NB4 (cell line): Measurements from ENCODE around the gene EPB41L2.
"Not testable (repeated sequence)": the region's sequence is repeated elsewhere in the genome, so short reads cannot be mapped to it uniquely, and the experiment has no call there.

Source experiments
- DNase-seq: peaks from one replicate; pipeline ENCODE4 v3.0.0; 2010; ENCODE audit warnings: low read depth
- H3K4me3 ChIP-seq: one replicate; pipeline ENCODE4 v1.5.1; 2011; ENCODE audit warnings: mild to moderate bottlenecking, low read depth, low read length, moderate library complexity
- MYC ChIP-seq: IDR thresholded peaks from 2 replicates; pipeline ENCODE4 v1.6.1; 2011; ENCODE audit warnings: low read depth, low read length
- POLR2A ChIP-seq: IDR thresholded peaks from 2 replicates; pipeline ENCODE4 v1.6.1; 2011; ENCODE audit warnings: mild to moderate bottlenecking; ENCODE audit not compliant: insufficient read length; ENCODE audit errors: extremely low read depth
- TF ChIP-seq, protein P1 (sequence below): IDR thresholded peaks from 2 replicates; pipeline ENCODE4 v1.6.1; 2011; ENCODE audit warnings: low read depth, low read length
- TF ChIP-seq, protein P2 (sequence below): IDR thresholded peaks from one replicate; pipeline ENCODE4 v1.5.1; 2012; ENCODE audit warnings: low read depth, low read length

Gene EPB41L2

DNA sequence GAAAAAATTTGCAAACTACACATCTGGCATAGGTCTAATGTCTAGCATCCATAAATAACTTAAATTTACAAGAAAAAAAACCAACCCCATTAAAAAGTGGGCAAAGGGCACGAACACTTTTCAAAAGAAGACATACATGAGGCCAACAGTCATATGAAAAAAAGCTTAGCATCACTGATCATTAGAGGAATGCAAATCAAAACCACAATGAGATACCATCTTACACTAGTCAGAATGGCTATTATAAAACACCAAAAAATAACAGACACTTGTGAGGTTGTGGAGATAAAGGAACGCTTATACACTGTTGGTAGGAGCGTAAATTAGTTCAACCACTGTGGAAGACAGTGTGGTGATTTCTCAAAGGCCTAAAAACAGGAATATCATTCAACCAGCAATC is 33.7 kb upstream of the EPB41L2 start:
- DNase-seq: no peak
- no peak for TF ChIP-seq MYC
- TF ChIP-seq, protein P1, sequence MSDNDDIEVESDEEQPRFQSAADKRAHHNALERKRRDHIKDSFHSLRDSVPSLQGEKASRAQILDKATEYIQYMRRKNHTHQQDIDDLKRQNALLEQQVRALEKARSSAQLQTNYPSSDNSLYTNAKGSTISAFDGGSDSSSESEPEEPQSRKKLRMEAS: no peak
- TF ChIP-seq POLR2A: no peak
- TF ChIP-seq, protein P2, sequence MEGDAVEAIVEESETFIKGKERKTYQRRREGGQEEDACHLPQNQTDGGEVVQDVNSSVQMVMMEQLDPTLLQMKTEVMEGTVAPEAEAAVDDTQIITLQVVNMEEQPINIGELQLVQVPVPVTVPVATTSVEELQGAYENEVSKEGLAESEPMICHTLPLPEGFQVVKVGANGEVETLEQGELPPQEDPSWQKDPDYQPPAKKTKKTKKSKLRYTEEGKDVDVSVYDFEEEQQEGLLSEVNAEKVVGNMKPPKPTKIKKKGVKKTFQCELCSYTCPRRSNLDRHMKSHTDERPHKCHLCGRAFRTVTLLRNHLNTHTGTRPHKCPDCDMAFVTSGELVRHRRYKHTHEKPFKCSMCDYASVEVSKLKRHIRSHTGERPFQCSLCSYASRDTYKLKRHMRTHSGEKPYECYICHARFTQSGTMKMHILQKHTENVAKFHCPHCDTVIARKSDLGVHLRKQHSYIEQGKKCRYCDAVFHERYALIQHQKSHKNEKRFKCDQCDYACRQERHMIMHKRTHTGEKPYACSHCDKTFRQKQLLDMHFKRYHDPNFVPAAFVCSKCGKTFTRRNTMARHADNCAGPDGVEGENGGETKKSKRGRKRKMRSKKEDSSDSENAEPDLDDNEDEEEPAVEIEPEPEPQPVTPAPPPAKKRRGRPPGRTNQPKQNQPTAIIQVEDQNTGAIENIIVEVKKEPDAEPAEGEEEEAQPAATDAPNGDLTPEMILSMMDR: no peak

DNA sequence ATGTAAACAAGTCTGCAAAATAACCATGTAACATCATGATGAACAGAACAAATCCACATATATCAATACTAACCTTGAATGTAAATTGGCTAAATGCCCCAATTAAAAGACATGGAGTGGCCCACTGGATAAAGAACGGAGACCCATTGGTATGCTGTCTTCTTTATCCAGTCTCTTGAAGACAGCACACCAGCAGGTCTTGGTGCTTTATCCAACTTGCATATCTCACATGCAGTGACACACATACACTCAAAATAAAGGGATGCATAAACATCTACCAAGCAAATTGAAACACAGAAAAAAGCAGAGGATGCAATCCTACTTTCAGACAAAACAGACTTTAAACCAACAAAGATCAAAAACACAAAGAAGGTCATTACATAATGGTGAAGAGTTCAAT is 30.3 kb upstream of the EPB41L2 start:
- no peak for TF ChIP-seq POLR2A
- TF ChIP-seq, protein P1: no peak
- no peak for TF ChIP-seq MYC
- TF ChIP-seq, protein P2: no peak
- DNase-seq: no peak
- H3K4me3 ChIP-seq: no peak overlapping the region

More for the DNA sequence above, 33.7 kb upstream of the EPB41L2 start:
- no peak overlapping the region for H3K4me3 ChIP-seq

DNA sequence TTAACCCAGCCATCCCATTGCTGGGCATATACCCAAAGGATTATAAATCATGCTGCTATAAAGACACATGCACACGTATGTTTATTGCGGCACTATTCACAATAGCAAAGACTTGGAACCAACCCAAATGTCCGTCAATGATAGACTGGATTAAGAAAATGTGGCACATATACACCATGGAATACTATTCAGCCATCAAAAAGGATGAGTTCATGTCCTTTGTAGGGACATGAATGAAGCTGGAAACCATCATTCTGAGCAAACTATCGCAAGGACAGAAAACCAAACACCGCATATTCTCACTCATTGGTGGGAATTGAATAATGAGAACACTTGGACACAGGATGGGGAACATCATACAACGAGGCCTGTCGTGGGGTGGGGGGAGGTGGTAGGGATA is 28.9 kb upstream of the EPB41L2 start:
- DNase-seq: not testable (repeated sequence)

DNA sequence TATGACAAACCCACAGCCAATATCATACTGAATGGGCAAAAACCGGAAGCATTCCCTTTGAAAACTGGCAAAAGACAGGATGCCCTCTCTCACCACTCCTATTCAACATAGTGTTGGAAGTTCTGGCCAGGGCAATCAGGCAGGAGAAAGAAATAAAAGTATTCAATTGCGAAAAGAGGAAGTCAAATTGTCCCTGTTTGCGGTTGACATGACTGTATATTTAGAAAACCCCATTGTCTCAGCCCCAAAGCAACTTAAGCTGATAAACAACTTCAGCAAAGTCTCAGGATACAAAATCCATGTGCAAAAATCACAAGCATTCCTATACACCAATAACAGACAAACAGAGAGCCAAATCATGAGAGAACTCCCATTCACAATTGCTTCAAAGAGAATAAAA is 27.3 kb upstream of the EPB41L2 start:
- peak; percentile 62 for DNase-seq
- not testable (repeated sequence) for H3K4me3 ChIP-seq

More for the DNA sequence above, 28.9 kb upstream of the EPB41L2 start:
- H3K4me3 ChIP-seq: not testable (repeated sequence)

DNA sequence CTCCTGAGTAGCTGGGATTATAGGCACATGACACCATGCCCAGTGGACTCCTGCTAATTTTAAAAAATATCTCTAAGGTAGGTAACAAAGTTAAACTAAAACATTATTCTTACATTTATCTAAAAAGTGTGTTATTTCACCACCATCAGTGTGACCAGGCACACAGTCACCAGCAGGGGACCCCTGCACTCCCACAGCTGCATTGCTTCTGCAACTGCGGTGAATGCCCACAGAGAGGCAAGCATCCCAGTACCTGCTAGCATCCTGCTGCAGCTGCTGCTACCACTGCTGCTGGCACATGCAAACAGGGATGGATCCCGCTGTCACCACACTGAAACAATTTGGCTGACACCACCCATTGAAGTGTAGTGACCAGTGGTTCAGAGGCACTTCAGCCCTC is 21.9 kb upstream of the EPB41L2 start:
- no peak for TF ChIP-seq MYC
- no peak for TF ChIP-seq POLR2A
- TF ChIP-seq, protein P2: no peak
- TF ChIP-seq, protein P1: no peak

DNA sequence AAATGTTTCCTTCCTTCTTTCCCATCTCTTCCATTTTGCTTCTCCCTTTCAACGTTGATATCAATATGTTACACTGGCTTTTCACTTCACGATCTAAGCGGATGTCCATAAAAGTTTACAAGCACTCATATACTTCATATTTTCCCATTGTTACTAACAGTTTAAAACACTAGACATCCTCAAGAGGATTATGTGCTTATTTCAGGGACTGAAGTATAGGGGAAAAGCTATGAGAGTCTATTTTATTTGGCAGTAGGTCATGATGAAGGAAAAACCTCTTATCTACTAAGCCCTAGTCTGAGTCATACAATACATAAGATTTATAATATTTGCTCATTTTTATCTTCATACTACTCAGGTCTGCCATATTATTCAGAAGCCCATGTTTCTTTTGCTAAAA is 20.6 kb upstream of the EPB41L2 start:
- TF ChIP-seq, protein P1: no peak
- TF ChIP-seq, protein P2: no peak
- TF ChIP-seq MYC: no peak
- TF ChIP-seq POLR2A: no peak
- H3K4me3 ChIP-seq: no peak overlapping the region
- DNase-seq: no peak

More for the DNA sequence above, 21.9 kb upstream of the EPB41L2 start:
- no peak for DNase-seq
- H3K4me3 ChIP-seq: no peak overlapping the region

DNA sequence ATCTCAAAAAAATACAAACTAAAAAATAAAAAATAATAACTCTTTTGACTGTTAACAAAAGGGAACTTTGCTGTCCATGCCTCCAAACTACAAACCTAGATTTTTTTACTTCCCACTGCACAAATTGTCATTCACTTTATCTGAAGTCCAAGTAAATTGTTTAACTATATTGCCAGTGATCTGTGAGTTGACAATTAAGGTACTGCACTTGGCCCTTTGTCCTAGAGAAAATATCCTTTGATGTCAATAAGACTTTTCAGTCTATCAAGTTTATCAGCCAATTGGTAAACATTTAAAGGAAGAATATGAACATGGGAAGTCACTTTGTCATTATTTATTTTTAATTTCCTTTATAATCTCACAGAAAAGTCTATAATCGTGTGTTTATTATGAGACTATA is 19.3 kb upstream of the EPB41L2 start:
- no peak overlapping the region for H3K4me3 ChIP-seq
- TF ChIP-seq, protein P1: no peak
- TF ChIP-seq MYC: no peak
- no peak for TF ChIP-seq POLR2A
- TF ChIP-seq, protein P2: no peak
- no peak for DNase-seq
